OCI-LY3 (cell line): ENCODE results near the gene SMARCD2.
"Not testable (repeated sequence)": the region's sequence is repeated elsewhere in the genome, so short reads cannot be mapped to it uniquely, and the experiment has no call there.

Source experiments
- H2AFZ ChIP-seq: fragments of 200-600, 300-600 bp; shearing (Covaris generic); 2 replicates; pipeline ENCODE4 v1.6.0; 2014; ENCODE audit warnings: antibody characterized with exemption, low read depth, low read length
- H3K27ac ChIP-seq: fragments of 200-600, 300-600 bp; sonication (generic); 2 replicates; pipeline ENCODE4 v1.5.1; 2014; ENCODE audit warnings: mild to moderate bottlenecking, low read length, moderate library complexity, mixed read lengths
- H3K27me3 ChIP-seq: fragments of 200-600, 300-600 bp; sonication (generic); 2 replicates; pipeline ENCODE4 v1.6.1; 2014; ENCODE audit warnings: low read depth, low read length, mixed read lengths
- H3K36me3 ChIP-seq: fragments of 200-600, 300-600 bp; sonication (generic); replicated peaks from 2 replicates; pipeline ENCODE3; 2014; ENCODE audit warnings: low read depth, low read length, mixed read lengths
- H3K4me1 ChIP-seq: fragments of 300-600, 200-600 bp; sonication (generic); 2 replicates; pipeline ENCODE4 v1.6.1; 2014; ENCODE audit warnings: low read length, mixed read lengths
- H3K4me2 ChIP-seq: fragments of 200-600, 300-600 bp; sonication (generic); 2 replicates; pipeline ENCODE4 v1.6.1; 2014; ENCODE audit warnings: low read length, mixed read lengths
- H3K4me3 ChIP-seq: fragments of 300-600, 200-600 bp; sonication (generic); 2 replicates; pipeline ENCODE4 v1.5.1; 2014; ENCODE audit warnings: antibody characterized with exemption, mild to moderate bottlenecking, low read length, moderate library complexity
- H3K79me2 ChIP-seq: fragments of 300-600, 200-600 bp; shearing (Covaris generic); 2 replicates; pipeline ENCODE4 v1.6.1; 2014; ENCODE audit warnings: mild to moderate bottlenecking, low read length, mixed read lengths
- H3K9ac ChIP-seq: fragments of 300-600, 200-600 bp; shearing (Covaris generic); 2 replicates; pipeline ENCODE4 v1.6.0; 2014; ENCODE audit warnings: mild to moderate bottlenecking, low read length, moderate library complexity
- H3K9me3 ChIP-seq: fragments of 200-600, 300-600 bp; shearing (Covaris generic); 2 replicates; pipeline ENCODE4 v1.6.1; 2014; ENCODE audit warnings: low read length, mixed read lengths; ENCODE audit not compliant: insufficient read depth
- H4K20me1 ChIP-seq: fragments of 200-600, 300-600 bp; sonication (generic); 2 replicates; pipeline ENCODE4 v1.6.1; 2016; ENCODE audit warnings: low read length, mixed read lengths; ENCODE audit not compliant: insufficient read depth
- EZH2phosphoT487 ChIP-seq: fragments of 200-600 bp; shearing (Covaris generic); IDR thresholded peaks from 2 replicates; pipeline ENCODE4 v1.6.1; 2018; ENCODE audit warnings: antibody characterized with exemption, mixed run types, low read depth
- TF ChIP-seq, protein P1 (sequence below): fragments of 200-600, 300-600 bp; sonication (generic); IDR thresholded peaks from 2 replicates; pipeline ENCODE4 v1.5.1; 2014; ENCODE audit warnings: antibody characterized with exemption, low read length, low read depth

The SMARCD2 gene

DNA sequence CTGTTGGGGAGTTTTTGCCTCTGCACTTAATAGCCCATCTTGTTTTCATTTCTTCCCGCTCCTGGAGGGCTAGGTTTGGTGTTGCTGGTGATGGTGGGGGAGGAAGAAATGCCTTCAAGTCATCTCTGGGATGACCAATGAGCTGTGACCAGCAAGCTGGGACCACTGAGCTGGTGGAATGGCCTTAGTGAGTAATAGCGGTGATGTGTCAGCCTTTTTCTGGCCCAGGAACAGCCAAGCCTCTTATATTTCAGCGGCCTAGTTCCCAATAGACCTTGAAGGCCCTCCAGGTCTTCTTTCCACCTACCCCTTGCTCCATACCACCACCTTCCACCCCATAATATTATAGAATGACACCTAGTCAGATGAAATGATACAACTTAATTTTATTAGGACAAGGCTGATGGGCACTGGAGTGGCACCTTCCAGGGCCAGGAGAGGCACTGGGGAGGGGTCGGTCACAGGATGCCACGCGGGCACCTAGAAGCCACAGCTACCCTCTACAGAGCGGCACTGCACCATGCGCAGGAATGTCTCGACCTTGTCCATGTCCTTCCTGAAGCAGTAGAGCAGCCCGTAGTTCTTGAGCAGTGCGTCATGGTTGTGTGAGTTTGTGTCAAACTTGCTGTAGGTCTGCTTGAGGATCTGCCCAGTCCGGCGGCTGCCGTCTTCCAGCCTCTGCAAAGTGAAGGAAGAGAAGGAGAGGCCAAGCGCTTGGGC lies 29.3 kb upstream of the SMARCD2 start:
- not testable (repeated sequence) for H3K36me3 ChIP-seq, H3K9me3 ChIP-seq, H3K27me3 ChIP-seq, H3K27ac ChIP-seq, H3K4me1 ChIP-seq, H2AFZ ChIP-seq, H4K20me1 ChIP-seq, H3K4me2 ChIP-seq, H3K9ac ChIP-seq, H3K4me3 ChIP-seq, H3K79me2 ChIP-seq

DNA sequence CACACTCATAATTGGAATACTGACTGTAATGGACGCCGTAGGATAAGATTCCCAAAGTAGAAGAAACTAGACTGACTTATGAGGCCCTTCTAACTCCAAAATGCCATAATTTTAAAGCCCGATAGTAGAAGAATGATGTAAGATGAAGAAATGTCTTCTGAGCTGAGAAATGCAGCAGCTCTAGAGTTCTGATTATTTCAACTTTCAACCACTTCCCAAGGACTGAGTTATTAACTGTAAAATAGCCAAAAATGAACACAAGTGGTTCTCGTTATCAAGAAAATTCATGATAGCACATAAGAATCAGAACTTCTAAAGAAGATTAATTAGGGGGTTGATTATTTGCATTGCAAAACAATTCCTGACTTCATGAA lies 27.8 kb upstream of the SMARCD2 start:
- H3K9ac ChIP-seq, H3K79me2 ChIP-seq, H3K4me2 ChIP-seq, H3K36me3 ChIP-seq, H3K4me1 ChIP-seq, H3K9me3 ChIP-seq, H2AFZ ChIP-seq, H3K27me3 ChIP-seq, H4K20me1 ChIP-seq, H3K4me3 ChIP-seq, H3K27ac ChIP-seq: not testable (repeated sequence)

DNA sequence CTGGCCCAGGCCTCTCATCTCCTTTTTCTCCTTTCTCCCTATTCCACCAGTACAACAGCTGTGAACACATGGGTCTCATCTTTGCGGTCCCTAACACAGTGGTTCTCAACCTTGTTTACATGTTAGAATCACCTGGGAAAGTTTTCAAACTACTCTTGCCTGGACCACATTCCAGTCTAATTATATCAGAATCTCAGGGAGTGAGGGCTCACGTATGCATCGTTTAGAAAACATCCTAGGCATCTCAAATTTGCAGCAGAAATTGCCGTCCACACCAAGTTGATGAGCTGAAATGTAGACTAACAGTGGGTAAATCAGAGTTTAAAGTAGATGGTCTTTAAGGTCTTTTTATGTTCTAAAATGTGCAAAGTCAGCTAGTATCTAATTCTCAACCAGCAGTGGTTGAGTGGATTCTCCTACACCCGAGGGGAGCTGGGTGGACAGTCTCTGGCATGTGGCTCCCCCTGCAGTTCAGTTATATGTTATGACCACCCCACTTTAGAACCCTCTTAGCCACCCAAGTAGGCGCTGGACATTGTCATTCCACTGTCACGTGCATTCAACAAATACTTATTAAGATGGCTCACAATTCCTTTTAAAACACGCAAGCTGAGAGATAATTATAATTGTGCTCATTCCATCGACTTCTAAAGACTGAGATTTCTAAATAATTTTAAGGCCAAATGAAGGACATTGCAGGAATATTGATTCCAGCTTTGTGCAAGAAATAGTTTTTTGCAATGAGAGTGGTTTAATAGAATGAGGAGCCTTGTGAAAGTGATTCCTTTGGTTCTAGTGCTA lies 27.2 kb upstream of the SMARCD2 start:
- not testable (repeated sequence) for H3K4me3 ChIP-seq, H3K4me2 ChIP-seq, H3K9me3 ChIP-seq, H3K79me2 ChIP-seq, H3K27ac ChIP-seq, H2AFZ ChIP-seq, H3K9ac ChIP-seq, H3K36me3 ChIP-seq, H3K27me3 ChIP-seq, H4K20me1 ChIP-seq, H3K4me1 ChIP-seq
- TF ChIP-seq, protein P1, sequence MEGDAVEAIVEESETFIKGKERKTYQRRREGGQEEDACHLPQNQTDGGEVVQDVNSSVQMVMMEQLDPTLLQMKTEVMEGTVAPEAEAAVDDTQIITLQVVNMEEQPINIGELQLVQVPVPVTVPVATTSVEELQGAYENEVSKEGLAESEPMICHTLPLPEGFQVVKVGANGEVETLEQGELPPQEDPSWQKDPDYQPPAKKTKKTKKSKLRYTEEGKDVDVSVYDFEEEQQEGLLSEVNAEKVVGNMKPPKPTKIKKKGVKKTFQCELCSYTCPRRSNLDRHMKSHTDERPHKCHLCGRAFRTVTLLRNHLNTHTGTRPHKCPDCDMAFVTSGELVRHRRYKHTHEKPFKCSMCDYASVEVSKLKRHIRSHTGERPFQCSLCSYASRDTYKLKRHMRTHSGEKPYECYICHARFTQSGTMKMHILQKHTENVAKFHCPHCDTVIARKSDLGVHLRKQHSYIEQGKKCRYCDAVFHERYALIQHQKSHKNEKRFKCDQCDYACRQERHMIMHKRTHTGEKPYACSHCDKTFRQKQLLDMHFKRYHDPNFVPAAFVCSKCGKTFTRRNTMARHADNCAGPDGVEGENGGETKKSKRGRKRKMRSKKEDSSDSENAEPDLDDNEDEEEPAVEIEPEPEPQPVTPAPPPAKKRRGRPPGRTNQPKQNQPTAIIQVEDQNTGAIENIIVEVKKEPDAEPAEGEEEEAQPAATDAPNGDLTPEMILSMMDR = peak; percentile 18; the same call in 1 of the 2 replicates

DNA sequence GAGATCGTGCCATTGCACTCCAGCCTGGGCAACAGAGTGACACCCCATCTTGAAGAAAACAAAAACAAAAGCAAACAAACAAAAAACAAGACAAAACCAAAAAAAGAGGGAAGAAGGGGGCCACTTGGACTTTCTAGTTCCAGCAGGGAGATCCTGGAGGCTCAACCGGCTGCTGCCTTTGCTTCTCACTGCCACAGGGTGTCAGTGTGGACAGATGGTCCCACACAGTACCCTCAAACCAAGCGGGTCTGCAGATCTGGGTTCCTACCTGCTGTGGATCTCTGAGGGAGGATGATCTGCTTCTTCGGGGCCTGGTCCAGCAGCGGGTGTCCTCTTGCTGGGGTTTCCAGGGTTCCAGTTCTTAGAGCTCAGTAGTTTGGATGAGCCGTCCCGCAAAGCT lies 24.1 kb upstream of the SMARCD2 start:
- H2AFZ ChIP-seq = peak overlapping the region; percentile 89; the same call in 1 of the 2 replicates
- H3K36me3 ChIP-seq, H3K27ac ChIP-seq, H3K9ac ChIP-seq, H3K79me2 ChIP-seq, H3K9me3 ChIP-seq, H3K27me3 ChIP-seq, H3K4me1 ChIP-seq, H4K20me1 ChIP-seq: not testable (repeated sequence)
- H3K4me2 ChIP-seq = peak overlapping the region; percentile 60; the same call in 1 of the 2 replicates
- peak overlapping the region; percentile 40; the same call in 1 of the 2 replicates for H3K4me3 ChIP-seq

DNA sequence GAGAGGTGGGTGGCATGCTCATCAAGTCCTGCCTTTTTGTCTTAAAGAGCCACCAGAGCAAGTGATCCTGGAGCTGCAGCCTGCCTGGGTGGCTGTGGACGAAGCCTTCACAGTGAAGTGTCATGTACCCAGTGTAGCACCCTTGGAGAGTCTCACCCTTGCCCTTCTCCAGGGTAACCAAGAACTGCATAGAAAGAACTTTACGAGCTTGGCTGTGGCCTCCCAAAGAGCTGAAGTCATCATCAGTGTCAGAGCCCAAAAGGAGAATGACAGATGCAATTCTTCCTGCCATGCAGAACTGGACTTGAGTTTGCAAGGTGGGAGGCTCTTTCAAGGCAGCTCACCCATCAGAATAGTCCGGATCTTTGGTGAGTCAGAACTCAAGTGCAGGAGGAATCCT lies 16.8 kb upstream of the SMARCD2 start:
- Histone ChIP-seq H4K20me1 (no peaks in the 10 kb centered on the region), H3K27me3 (peaks cover 16% of the 10 kb centered on the region), H3K4me1 (no peaks in the 10 kb centered on the region), H3K9me3 (no peaks in the 10 kb centered on the region), H3K4me2 (no peak overlapping the region), H3K36me3 (no peaks in the 10 kb centered on the region), H3K79me2 (no peaks in the 10 kb centered on the region), H3K4me3 (no peak overlapping the region), H2AFZ (no peak overlapping the region), H3K27ac (no peak overlapping the region), H3K9ac (no peak overlapping the region)
- TF ChIP-seq, protein P1 = no peak
- TF ChIP-seq EZH2phosphoT487 = no peak

DNA sequence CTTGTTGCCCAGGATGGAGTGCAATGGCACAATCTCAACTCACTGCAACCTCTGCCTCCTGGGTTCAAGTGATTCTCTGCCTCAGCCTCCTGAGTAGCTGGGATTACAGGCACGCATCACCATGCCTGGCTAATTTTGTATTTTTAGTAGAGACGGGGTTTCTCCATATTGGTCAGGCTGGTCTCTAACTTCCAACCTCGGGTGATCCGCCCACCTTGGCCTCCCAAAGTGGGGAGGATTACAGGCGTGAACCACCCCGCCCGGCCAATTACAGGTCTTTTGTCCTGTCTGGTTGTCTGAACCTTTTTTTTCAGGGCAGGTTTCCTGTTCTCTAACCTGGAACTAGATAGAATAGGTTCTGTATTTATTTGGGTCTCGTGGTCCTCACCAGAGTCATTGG lies 13.9 kb upstream of the SMARCD2 start:
- H3K27me3 ChIP-seq = peaks cover 20% of the 10 kb centered on the region
- H3K4me3 ChIP-seq, H3K4me1 ChIP-seq, H3K36me3 ChIP-seq, H2AFZ ChIP-seq, H3K4me2 ChIP-seq, H3K79me2 ChIP-seq, H4K20me1 ChIP-seq, H3K9ac ChIP-seq, H3K9me3 ChIP-seq, H3K27ac ChIP-seq: not testable (repeated sequence)
